Activated B cell treated with CpG ODN at 0.5 μM for 24 hours (primary cell): Measurements from ENCODE around the gene FBXL2. TPM values are rescaled to one million over a fixed set of nuclear protein-coding genes. Genes with fewer than 3 reads are reported as not detected.

ENCODE experiments used
- ATAC-seq: fragments of 200-7000 bp; cut with Tn5 transposase; one replicate; pipeline ENCODE4 v1.10.0; 2021; ENCODE audit warnings: low read depth, mild to moderate bottlenecking, moderate library complexity
- CTCF ChIA-PET: fragments of 350-600 bp; sonication (Branson Sonifier 250); formaldehyde crosslinking; loops from one replicate; lab custom pipeline; 2021; ENCODE audit warnings: antibody characterized with exemption; lab: Charles Lee
- POLR2A ChIA-PET: fragments of 350-600 bp; sonication (Branson Sonifier 250); formaldehyde crosslinking; loops from one replicate; lab custom pipeline; 2021; ENCODE audit warnings: antibody characterized with exemption; lab: Charles Lee
- DNase-seq: peaks from one replicate; pipeline ENCODE4 v3.0.0; 2022
- H3K27ac Mint-ChIP-seq: one replicate; pipeline ENCODE4 v1.8.0; 2020; ENCODE audit warnings: mixed read lengths
- H3K27me3 Mint-ChIP-seq: one replicate; pipeline ENCODE4 v1.8.0; 2021; ENCODE audit warnings: mixed read lengths
- H3K36me3 Mint-ChIP-seq: one replicate; pipeline ENCODE4 v1.8.0; 2021; ENCODE audit warnings: low read depth, mixed read lengths
- H3K4me1 Mint-ChIP-seq: one replicate; pipeline ENCODE4 v1.8.0; 2021; ENCODE audit warnings: mixed read lengths
- H3K4me3 Mint-ChIP-seq: one replicate; pipeline ENCODE4 v1.8.0; 2020; ENCODE audit warnings: mild to moderate bottlenecking, mixed read lengths
- H3K9me3 Mint-ChIP-seq: one replicate; pipeline ENCODE4 v1.8.0; 2020; ENCODE audit warnings: mixed read lengths
- intact Hi-C: fragments of 100-400 bp; cut with micrococcal nuclease; formaldehyde crosslinking; loops from one replicate; pipeline ENCODE4 v1.15.1; 2024
- total RNA-seq: library from RNA; stranded (reverse); gene quantifications from 2 replicates; pipeline ENCODE4 v1.2.3, GENCODE V29; 2022
- TF ChIP-seq, protein P1 (sequence below): fragments of 200-600 bp; IDR thresholded peaks from one replicate; pipeline ENCODE4 v1.8.0; 2022; ENCODE audit warnings: antibody characterized with exemption, mild to moderate bottlenecking

Gene FBXL2
- total RNA-seq, 1 donor from 2014 or later: not detected

DNA sequence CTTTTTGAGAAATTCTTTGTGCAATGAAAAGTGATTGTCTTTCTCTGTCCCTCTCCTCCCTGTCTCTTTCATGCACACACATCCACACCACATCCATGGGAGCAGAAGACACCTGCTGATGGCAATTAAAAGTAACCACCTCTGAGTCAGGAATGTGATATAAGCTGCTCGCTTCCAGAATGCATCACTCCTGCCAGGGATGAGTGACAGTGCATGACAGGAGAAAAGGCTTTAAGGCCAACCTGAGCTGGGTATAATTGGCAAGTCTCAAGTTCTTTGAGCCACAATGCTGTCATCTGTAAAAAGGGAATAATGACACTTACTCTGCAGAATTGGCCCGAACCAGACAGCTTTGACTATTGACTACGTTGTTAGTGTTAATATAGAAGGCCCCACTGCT, 103.4 kb downstream of the FBXL2 start:
- Mint-ChIP-seq H3K4me3 (no peak overlapping the region), H3K4me1 (peaks cover 3% of the 10 kb centered on the region), H3K27me3 (no peaks in the 10 kb centered on the region), H3K36me3 (peaks cover 6% of the 10 kb centered on the region), H3K9me3 (no peaks in the 10 kb centered on the region), H3K27ac (no peak overlapping the region)
- ChIA-PET POLR2A (no interaction called here), CTCF (no interaction called here)
- intact Hi-C loops: no loop called here
- no peak for DNase-seq
- no peak for ATAC-seq
- TF ChIP-seq, protein P1, sequence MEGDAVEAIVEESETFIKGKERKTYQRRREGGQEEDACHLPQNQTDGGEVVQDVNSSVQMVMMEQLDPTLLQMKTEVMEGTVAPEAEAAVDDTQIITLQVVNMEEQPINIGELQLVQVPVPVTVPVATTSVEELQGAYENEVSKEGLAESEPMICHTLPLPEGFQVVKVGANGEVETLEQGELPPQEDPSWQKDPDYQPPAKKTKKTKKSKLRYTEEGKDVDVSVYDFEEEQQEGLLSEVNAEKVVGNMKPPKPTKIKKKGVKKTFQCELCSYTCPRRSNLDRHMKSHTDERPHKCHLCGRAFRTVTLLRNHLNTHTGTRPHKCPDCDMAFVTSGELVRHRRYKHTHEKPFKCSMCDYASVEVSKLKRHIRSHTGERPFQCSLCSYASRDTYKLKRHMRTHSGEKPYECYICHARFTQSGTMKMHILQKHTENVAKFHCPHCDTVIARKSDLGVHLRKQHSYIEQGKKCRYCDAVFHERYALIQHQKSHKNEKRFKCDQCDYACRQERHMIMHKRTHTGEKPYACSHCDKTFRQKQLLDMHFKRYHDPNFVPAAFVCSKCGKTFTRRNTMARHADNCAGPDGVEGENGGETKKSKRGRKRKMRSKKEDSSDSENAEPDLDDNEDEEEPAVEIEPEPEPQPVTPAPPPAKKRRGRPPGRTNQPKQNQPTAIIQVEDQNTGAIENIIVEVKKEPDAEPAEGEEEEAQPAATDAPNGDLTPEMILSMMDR: no peak

GRCh38 chr3:33383951-33384350, 106.7 kb downstream of the FBXL2 start:
- TF ChIP-seq, protein P1: no peak
- peaks cover 28% of the 10 kb centered on the region for H3K36me3 Mint-ChIP-seq
- ATAC-seq (no peak), DNase-seq (no peak)
- intact Hi-C loops: no loop called here
- CTCF ChIA-PET: no interaction called here
- POLR2A ChIA-PET: no interaction called here
- no peaks in the 10 kb centered on the region for H3K27me3 Mint-ChIP-seq
- H3K4me3 Mint-ChIP-seq: no peak overlapping the region
- H3K9me3 Mint-ChIP-seq: no peaks in the 10 kb centered on the region
- peaks cover 3% of the 10 kb centered on the region for H3K4me1 Mint-ChIP-seq
- no peak overlapping the region for H3K27ac Mint-ChIP-seq

DNA sequence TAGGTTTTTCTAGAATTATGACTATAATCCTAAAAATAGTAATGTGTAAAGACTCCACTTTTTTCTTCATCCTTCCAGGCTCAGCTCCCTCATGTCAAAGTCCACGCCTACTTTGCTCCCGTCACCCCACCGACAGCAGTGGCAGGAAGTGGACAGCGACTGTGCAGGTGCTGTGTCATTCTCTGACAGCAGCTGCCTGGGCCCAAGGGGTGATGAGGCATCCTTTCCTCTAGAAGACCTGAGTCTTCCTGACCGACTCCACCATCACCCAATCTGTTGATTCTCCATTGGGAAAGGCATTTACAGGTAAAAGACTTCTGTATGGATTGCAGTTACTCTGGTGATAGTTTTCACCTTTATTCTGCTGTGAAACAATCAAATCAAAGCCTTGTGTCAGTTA, 108.2 kb downstream of the FBXL2 start:
- intact Hi-C loops: no loop called here
- TF ChIP-seq, protein P1: no peak
- Mint-ChIP-seq H3K27ac (no peak overlapping the region), H3K36me3 (peaks cover 41% of the 10 kb centered on the region), H3K27me3 (no peaks in the 10 kb centered on the region), H3K9me3 (no peaks in the 10 kb centered on the region), H3K4me1 (peaks cover 3% of the 10 kb centered on the region), H3K4me3 (no peak overlapping the region)
- CTCF ChIA-PET: interaction anchor here (2.5 kb wide), 1 partner anchor 13 kb away, joined by 11 read pairs; no protein-coding TSS in a partner anchor
- POLR2A ChIA-PET: no interaction called here
- ATAC-seq: no peak
- DNase-seq: no peak

DNA sequence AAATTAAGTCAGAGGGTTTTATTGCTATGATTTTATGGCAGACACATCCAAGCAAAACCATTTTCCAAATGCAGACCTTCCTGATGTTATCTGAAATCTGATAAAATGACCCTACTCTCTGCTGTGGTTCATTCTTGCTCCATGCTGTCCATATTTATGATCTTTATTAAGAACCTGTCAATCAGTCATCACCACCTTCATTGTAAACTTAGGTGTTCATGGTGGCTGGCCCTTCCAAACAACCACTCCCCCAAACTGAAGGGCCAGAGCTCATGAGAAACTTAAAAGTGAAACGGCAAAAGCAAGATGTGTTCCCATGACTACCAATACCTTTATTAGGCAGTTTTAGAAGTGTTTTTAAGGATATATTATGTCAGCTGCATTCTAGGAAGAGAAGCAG, 109.4 kb downstream of the FBXL2 start:
- intact Hi-C loops: no loop called here
- Mint-ChIP-seq H3K4me1 (peaks cover 3% of the 10 kb centered on the region), H3K36me3 (peaks cover 53% of the 10 kb centered on the region), H3K9me3 (no peaks in the 10 kb centered on the region), H3K27ac (no peak overlapping the region), H3K27me3 (no peaks in the 10 kb centered on the region), H3K4me3 (no peak overlapping the region)
- POLR2A ChIA-PET: no interaction called here
- no peak for DNase-seq
- TF ChIP-seq, protein P1: no peak
- ATAC-seq: no peak
- CTCF ChIA-PET: interaction anchor here (2.5 kb wide), 1 partner anchor 14 kb away, joined by 11 read pairs; no protein-coding TSS in a partner anchor

- intact Hi-C loops: no loop called here
- ChIA-PET POLR2A (no interaction called here), CTCF (interaction anchor here (1.5 kb wide), 1 partner anchor 16 kb away, joined by 3 read pairs; no protein-coding TSS in a partner anchor)
- H3K4me1 Mint-ChIP-seq: peaks cover 3% of the 10 kb centered on the region
- TF ChIP-seq, protein P1: no peak
- H3K27me3 Mint-ChIP-seq: no peaks in the 10 kb centered on the region
- ATAC-seq (no peak), DNase-seq (no peak)
- H3K27ac Mint-ChIP-seq: no peak overlapping the region
- H3K9me3 Mint-ChIP-seq: no peaks in the 10 kb centered on the region
- no peak overlapping the region for H3K4me3 Mint-ChIP-seq
- H3K36me3 Mint-ChIP-seq: peaks cover 72% of the 10 kb centered on the region
Measured at GRCh38 chr3:33388374-33389100, 111.3 kb downstream of the FBXL2 start.
